Measurements from ENCODE around the gene FXYD6.

Gene FXYD6

GRCh38 chr11:117829369-117829725 lies 47.1 kb downstream of the FXYD6 start:
- TF ChIP-seq ZBTB7A (IDR thresholded peaks at IDR 0.05; ENCODE audit: low read depth) (no peak), TEAD4 (IDR thresholded peaks at IDR 0.05) (no peak), TAF1 (IDR thresholded peaks at IDR 0.05; ENCODE audit: low read depth) (no peak), NFIC (IDR thresholded peaks at IDR 0.05) (no peak), FOXM1 (IDR thresholded peaks at IDR 0.05; ENCODE audit: borderline replicate concordance, low read depth) (no peak), EP300 (IDR thresholded peaks at IDR 0.05; ENCODE audit: borderline replicate concordance) (no peak)
- TF ChIP-seq, protein P1, sequence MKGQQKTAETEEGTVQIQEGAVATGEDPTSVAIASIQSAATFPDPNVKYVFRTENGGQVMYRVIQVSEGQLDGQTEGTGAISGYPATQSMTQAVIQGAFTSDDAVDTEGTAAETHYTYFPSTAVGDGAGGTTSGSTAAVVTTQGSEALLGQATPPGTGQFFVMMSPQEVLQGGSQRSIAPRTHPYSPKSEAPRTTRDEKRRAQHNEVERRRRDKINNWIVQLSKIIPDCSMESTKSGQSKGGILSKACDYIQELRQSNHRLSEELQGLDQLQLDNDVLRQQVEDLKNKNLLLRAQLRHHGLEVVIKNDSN (IDR thresholded peaks at IDR 0.05): no peak

DNA sequence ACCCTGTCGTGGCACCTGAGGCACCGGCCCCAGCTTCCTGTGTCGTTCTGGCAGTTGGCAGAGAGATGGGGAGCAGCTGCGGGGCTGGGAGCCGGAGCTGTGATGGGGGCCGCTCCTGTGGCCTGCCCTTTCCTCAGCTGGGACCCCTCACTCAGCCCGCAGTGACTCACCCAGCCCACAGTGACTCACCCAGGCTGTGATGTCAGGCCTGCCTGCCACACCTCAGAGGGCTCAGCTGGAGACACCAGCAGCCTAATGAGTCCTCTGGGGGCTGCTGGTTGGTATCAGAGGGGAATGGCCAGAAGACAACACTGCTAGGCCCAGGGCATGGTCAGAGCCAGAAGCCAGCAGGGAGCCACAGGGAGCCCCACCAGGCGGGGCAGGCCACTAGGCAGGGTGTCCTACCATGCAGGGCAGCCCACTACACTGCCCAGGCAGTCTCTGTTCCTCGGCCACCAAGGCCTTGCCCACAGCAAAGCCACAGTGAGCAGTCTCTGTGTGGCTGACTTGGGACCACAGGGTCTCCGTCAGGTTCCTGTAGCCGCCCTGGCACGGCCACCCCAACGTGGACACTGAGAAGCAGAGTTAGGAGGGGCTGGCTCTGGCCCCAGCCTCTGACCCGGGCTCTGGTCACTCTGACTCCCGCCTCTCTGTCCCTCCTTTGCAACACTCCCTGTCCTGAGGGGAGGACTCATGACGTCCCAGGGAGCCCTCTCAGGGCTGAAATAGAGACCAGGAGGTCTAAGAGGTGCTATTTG lies 47.7 kb downstream of the FXYD6 start:
- TF ChIP-seq ZBTB7A (IDR thresholded peaks at IDR 0.05; ENCODE audit: low read depth) (peak; percentile 92), TEAD4 (IDR thresholded peaks at IDR 0.05) (no peak)

- no peak for TF ChIP-seq FOXM1 (IDR thresholded peaks at IDR 0.05; ENCODE audit: borderline replicate concordance, low read depth)
- TF ChIP-seq EP300 (IDR thresholded peaks at IDR 0.05; ENCODE audit: borderline replicate concordance): no peak
- TF ChIP-seq CREB1 (IDR thresholded peaks at IDR 0.05; ENCODE audit: low read depth): no peak
- TF ChIP-seq RAD21 (IDR thresholded peaks at IDR 0.05; ENCODE audit: low read depth): no peak
- no peak for TF ChIP-seq CEBPB (IDR thresholded peaks at IDR 0.05)
- TF ChIP-seq, protein P2, sequence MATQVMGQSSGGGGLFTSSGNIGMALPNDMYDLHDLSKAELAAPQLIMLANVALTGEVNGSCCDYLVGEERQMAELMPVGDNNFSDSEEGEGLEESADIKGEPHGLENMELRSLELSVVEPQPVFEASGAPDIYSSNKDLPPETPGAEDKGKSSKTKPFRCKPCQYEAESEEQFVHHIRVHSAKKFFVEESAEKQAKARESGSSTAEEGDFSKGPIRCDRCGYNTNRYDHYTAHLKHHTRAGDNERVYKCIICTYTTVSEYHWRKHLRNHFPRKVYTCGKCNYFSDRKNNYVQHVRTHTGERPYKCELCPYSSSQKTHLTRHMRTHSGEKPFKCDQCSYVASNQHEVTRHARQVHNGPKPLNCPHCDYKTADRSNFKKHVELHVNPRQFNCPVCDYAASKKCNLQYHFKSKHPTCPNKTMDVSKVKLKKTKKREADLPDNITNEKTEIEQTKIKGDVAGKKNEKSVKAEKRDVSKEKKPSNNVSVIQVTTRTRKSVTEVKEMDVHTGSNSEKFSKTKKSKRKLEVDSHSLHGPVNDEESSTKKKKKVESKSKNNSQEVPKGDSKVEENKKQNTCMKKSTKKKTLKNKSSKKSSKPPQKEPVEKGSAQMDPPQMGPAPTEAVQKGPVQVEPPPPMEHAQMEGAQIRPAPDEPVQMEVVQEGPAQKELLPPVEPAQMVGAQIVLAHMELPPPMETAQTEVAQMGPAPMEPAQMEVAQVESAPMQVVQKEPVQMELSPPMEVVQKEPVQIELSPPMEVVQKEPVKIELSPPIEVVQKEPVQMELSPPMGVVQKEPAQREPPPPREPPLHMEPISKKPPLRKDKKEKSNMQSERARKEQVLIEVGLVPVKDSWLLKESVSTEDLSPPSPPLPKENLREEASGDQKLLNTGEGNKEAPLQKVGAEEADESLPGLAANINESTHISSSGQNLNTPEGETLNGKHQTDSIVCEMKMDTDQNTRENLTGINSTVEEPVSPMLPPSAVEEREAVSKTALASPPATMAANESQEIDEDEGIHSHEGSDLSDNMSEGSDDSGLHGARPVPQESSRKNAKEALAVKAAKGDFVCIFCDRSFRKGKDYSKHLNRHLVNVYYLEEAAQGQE (IDR thresholded peaks at IDR 0.05; ENCODE audit: low read depth): no peak
- TF ChIP-seq NFIC (IDR thresholded peaks at IDR 0.05): no peak
- no peak for TF ChIP-seq YY1 (IDR thresholded peaks at IDR 0.05; ENCODE audit: low read depth)
- no peak for TF ChIP-seq TEAD4 (IDR thresholded peaks at IDR 0.05)
- no peak for TF ChIP-seq ZBTB7A (IDR thresholded peaks at IDR 0.05; ENCODE audit: low read depth)
These were observed 48.6 kb downstream of the FXYD6 start for GRCh38 chr11:117827521-117828511.

DNA sequence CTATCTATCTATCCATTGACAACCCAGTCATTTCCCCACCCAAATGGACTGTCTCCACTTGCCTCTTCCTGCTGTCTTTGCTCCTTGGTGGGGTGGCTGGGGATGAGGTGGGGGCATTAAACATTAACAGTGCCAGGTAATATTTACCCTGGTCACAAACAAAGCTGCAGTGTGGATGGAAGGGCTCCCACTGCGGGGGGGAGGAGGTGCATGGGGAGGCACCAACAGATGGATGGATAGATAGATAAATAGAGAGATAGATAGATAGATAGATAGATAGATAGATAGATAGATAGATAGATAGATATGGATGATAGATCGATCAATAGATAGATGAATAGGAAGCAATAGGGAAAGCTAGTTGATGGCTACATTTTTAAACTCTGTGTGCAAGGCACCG lies 49.6 kb downstream of the FXYD6 start:
- TF ChIP-seq TAF1 (IDR thresholded peaks at IDR 0.05; ENCODE audit: low read depth) (no peak), RAD21 (IDR thresholded peaks at IDR 0.05; ENCODE audit: low read depth) (no peak), FOXM1 (IDR thresholded peaks at IDR 0.05; ENCODE audit: borderline replicate concordance, low read depth) (no peak), ZBTB7A (IDR thresholded peaks at IDR 0.05; ENCODE audit: low read depth) (no peak), CREB1 (IDR thresholded peaks at IDR 0.05; ENCODE audit: low read depth) (no peak), YY1 (IDR thresholded peaks at IDR 0.05; ENCODE audit: low read depth) (no peak), TEAD4 (IDR thresholded peaks at IDR 0.05) (no peak), EGR1 (IDR thresholded peaks at IDR 0.05) (no peak), TCF12 (IDR thresholded peaks at IDR 0.05; ENCODE audit: low read depth) (no peak)
- TF ChIP-seq, protein P3, sequence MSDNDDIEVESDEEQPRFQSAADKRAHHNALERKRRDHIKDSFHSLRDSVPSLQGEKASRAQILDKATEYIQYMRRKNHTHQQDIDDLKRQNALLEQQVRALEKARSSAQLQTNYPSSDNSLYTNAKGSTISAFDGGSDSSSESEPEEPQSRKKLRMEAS (IDR thresholded peaks at IDR 0.05): no peak
- TF ChIP-seq, protein P1 (IDR thresholded peaks at IDR 0.05): no peak

- TF ChIP-seq RAD21 (IDR thresholded peaks at IDR 0.05; ENCODE audit: low read depth) (no peak), CEBPB (IDR thresholded peaks at IDR 0.05) (no peak), ZBTB7A (IDR thresholded peaks at IDR 0.05; ENCODE audit: low read depth) (no peak), TCF12 (IDR thresholded peaks at IDR 0.05; ENCODE audit: low read depth) (no peak), FOXM1 (IDR thresholded peaks at IDR 0.05; ENCODE audit: borderline replicate concordance, low read depth) (no peak), EP300 (IDR thresholded peaks at IDR 0.05; ENCODE audit: borderline replicate concordance) (no peak), EGR1 (IDR thresholded peaks at IDR 0.05) (no peak), YY1 (IDR thresholded peaks at IDR 0.05; ENCODE audit: low read depth) (no peak), CREB1 (IDR thresholded peaks at IDR 0.05; ENCODE audit: low read depth) (no peak), TAF1 (IDR thresholded peaks at IDR 0.05; ENCODE audit: low read depth) (no peak), NFIC (IDR thresholded peaks at IDR 0.05) (no peak), TEAD4 (IDR thresholded peaks at IDR 0.05) (no peak)
- TF ChIP-seq, protein P3 (IDR thresholded peaks at IDR 0.05): no peak
- TF ChIP-seq, protein P2 (IDR thresholded peaks at IDR 0.05; ENCODE audit: low read depth): no peak
- TF ChIP-seq, protein P1 (IDR thresholded peaks at IDR 0.05): no peak
These were observed 50.3 kb downstream of the FXYD6 start for GRCh38 chr11:117826190-117826570.

Measured in Ishikawa (cell line).